HT1080 (cell line): Measurements from ENCODE around the gene IBTK. TPM values are rescaled to one million over a fixed set of nuclear protein-coding genes. Genes with fewer than 3 reads are reported as not detected.
"Not testable (repeated sequence)": the region's sequence is repeated elsewhere in the genome, so short reads cannot be mapped to it uniquely, and the experiment has no call there.

ENCODE experiments used
- DNase-seq: peaks from one replicate; pipeline ENCODE4 v3.0.0-alpha.2; 2015; ENCODE audit warnings: low read depth
- total RNA-seq: library from RNA; depleted of rRNA; stranded (reverse); fragments of >200 nt; shearing (Covaris generic); gene quantifications from 2 replicates; pipeline ENCODE4 v1.2.3, GENCODE V29; 2014

The IBTK gene
- total RNA-seq, 1 experiment from 2014 or later = 19.5 TPM

- DNase-seq = peak; percentile 58
Observed at GRCh38 chr6:82248273-82248735, 760 bp upstream of the IBTK start.

- peak; percentile 30 for DNase-seq
Observed at GRCh38 chr6:82246802-82247504, 591 bp downstream of the IBTK start.

GRCh38 chr6:82246370-82246769 lies 1.2 kb downstream of the IBTK start:
- no peak for DNase-seq

GRCh38 chr6:82245376-82245775 lies 2.2 kb downstream of the IBTK start:
- no peak for DNase-seq

- DNase-seq = no peak
Observed at GRCh38 chr6:82243884-82244283, 3.7 kb downstream of the IBTK start.

- DNase-seq = no peak
Observed at GRCh38 chr6:82240186-82240585, 7.4 kb downstream of the IBTK start.

- DNase-seq = no peak
Observed at GRCh38 chr6:82239597-82239996, 7.9 kb downstream of the IBTK start.

- no peak for DNase-seq
Observed at GRCh38 chr6:82237013-82237412, 10.5 kb downstream of the IBTK start.

DNA sequence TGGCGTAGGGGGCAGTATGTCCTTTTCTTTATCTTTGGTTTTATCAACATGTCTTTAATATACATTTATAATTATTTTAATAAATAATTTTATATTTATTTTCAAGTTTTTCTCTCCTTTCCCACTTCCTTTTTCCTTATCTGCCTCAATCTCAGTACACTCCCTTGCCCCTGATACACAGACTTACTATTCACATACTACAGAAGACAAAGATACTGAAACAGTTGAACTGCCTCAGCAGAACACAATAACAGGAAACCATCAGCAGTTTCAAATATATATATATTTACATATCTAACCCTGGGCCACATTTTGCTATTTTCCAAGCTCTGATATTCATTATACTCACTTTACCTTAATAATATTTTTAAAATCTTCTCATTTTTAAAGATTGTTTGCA lies 19.8 kb downstream of the IBTK start:
- no peak for DNase-seq

- no peak for DNase-seq
Observed at GRCh38 chr6:82220167-82220566, 27.4 kb downstream of the IBTK start.

GRCh38 chr6:82217018-82217586 lies 30.4 kb downstream of the IBTK start:
- DNase-seq = no peak

GRCh38 chr6:82216549-82216948 lies 31.0 kb downstream of the IBTK start:
- DNase-seq = no peak

- DNase-seq = no peak
Observed at GRCh38 chr6:82211326-82211725, 36.2 kb downstream of the IBTK start.

GRCh38 chr6:82208913-82209312 lies 38.6 kb downstream of the IBTK start:
- no peak for DNase-seq

DNA sequence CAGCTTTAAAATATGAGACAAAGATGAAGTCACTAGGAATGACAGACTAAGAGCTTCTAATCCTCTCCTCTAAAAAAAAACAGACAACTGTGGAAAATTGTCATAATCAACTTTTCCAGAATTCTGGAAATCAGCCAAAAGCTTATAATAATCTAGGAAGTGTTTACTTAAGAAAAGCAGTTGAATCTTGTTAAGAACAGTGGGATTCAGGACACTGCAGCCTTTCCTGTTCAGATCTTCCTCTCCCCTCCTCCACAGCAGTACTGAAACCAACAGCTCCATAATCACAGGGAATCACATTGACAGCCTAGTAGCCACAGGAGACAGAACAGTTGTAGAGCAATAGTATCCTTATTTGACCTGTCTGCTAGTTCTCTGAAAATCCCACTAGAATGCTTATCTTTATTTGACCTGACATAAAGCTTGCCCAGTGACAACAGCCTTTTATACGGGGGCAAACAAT lies 41.6 kb downstream of the IBTK start:
- no peak for DNase-seq

- DNase-seq = no peak
Observed at GRCh38 chr6:82204020-82204419, 43.5 kb downstream of the IBTK start.

GRCh38 chr6:82197784-82198183 lies 49.8 kb downstream of the IBTK start:
- no peak for DNase-seq

- DNase-seq = not testable (repeated sequence)
Observed at GRCh38 chr6:82197245-82197644, 50.3 kb downstream of the IBTK start.

DNA sequence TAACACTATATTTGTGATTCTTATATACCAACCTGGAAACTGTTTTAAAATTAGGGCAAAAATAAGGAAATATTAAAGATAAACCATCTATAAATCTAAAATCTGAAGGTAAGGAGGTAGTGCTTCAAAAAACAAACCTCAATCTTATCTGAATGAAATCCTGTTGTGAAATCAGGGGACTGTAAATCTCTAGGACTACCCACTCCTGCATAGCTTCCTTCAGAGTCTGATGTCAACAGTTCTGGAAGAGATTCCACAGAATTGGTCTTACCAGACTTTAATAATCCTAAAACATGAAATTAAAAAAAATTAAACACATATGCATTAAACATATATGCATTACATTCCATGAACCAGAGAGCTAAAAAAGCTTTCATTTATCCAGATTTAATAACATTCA lies 51.4 kb downstream of the IBTK start:
- DNase-seq = no peak

- no peak for DNase-seq
Observed at GRCh38 chr6:82195619-82196018, 51.9 kb downstream of the IBTK start.

- no peak for DNase-seq
Observed at GRCh38 chr6:82185948-82186535, 61.5 kb downstream of the IBTK start.

DNA sequence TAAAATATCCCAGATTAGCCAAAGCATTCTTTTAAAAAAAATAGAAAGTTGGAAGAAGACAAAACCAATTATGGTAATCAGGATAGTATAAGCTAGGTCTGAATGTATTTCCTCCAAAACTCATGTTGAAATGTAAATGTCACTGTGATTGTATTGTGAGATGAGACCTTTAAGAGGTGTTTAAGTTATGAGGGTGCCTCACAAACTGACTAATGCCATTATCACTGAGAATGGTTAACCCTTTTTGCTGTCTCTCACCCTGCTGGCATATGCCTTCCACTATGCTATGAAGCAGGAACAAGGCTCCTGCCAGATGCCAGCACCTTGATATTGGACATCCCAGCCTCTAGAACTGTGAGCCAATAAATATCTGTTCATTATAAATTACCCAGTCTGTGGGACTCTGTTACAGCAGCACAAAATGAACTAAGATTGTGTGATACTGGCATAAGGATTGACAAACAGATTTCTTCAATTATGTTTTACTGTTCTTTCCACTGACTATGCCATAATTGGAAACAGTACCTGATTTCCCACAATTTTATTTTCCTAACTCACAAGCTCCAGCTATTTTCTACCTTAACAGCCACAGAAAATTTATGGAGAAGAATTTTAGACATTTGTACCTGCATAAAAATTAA lies 63.8 kb downstream of the IBTK start:
- no peak for DNase-seq
